ENCODE measurements around the gene ZNF236.

GRCh38 chr18:76985951-76986236, 163.5 kb downstream of the ZNF236 start:
- TF ChIP-seq CREB1 (IDR thresholded peaks at IDR 0.05) (no peak), POLR2AphosphoS5 (IDR thresholded peaks at IDR 0.05; ENCODE audit: low read depth, low read length) (no peak), CTCF (IDR thresholded peaks at IDR 0.05; ENCODE audit: control extremely low read depth in 1 of 3, insufficient read depth in 1 of 3, low read depth in 1 of 3, low read length in 3 of 3) (no peak), NRF1 (IDR thresholded peaks at IDR 0.05; ENCODE audit: low read depth, low read length) (no peak), CHD1 (IDR thresholded peaks at IDR 0.05; ENCODE audit: low read depth, low read length) (no peak), RFX5 (IDR thresholded peaks at IDR 0.05; ENCODE audit: borderline replicate concordance, low read depth, low read length) (no peak)

Measured in H1 (cell line).